GM18861 (cell line): Measurements from ENCODE around the gene ZFP57.

Experiments used
- ATAC-seq: cut with Tn5 transposase; IDR thresholded peaks from one replicate; pipeline ENCODE4 v1.9.1; 2021; ENCODE audit not compliant: unreplicated experiment

Gene ZFP57

DNA sequence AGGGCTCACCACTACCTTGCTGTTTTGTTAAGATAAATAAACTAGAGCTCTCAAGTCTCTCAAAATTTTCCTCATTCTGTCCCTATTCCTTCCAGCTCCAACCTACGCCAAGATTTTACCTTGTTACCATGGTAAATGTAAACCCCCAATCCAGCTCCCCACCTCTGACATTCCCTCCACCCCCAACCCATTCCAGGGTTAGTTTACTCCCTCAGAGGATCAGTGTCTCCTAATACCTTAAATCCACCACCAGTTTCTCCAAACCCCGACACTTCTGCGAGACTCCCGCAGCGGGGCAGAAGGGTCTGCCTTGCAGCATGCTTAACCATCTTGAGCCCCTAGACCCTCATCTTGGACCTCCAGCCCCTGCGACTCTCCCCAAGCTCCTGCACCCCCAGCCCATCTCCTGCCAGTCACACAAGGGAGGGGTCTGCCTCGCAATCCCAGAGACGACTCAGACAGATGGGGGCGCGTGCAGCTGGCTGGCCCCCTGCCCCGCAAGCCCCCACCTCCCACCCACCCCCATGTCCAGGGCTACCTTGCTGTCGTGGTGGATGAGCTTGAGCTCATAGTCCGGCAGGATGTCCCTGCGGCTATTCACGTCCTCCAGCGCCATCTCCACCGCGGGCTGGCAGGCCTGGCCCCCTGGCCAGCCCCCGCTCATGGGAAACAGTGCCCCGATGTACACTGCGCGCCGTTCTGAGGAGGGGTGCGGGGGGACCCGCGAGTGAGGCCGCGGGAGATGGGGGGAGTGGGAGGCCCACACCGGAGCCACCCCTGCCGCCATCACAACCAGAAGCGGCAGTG is 53.8 kb downstream of the ZFP57 start:
- ATAC-seq: no peak

DNA sequence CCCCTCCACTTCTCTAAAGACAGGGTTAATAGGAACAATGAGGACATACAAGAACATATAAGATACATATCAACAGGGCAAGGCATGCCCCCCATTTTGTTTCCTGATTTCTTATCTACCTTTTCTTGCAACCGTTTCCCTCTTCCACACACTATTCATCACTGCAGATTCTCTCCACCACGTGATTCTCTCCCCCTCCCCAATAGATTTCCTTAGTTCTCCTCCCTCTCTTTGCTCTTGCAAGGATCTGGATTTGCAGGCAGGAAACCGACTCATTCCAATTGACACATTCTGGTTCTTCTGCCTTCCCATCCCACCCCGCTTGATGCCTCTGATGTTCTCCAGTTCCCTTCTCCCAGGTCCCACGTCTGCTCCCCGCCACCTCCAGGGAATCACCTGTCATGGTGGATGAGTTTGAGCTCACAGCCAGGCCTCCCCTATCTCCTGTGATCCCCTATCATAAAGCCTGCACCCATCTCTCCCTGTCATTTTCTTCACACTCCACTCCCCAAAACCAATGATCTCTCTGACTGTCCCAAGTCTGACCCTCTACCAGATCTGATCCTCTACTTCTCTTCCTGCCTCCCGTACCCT is 55.5 kb downstream of the ZFP57 start:
- no peak for ATAC-seq

DNA sequence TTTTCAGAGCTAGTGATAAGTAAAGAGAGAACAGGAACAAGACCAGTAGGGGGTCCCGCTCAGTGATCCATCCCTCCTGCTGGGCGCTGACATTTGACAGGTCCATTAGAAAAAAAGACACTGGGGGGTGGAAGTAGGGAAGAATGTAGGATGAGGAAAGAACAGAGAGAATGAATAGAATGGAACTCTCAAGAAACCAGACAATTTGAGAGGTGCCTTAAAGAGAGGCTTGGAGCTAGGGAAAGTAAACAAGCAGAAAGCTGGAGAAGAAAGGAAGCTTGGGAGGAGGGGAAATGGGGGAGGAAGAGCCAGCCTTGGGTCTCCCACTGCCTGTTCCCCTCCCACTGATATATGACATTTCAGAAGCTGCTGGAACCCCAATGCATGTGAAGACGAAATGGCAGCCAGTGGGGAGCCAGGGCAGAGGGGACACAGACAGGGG is 56.4 kb downstream of the ZFP57 start:
- no peak for ATAC-seq
